ENCODE results near the gene TEX14.
"Not testable (repeated sequence)": the region's sequence is repeated elsewhere in the genome, so short reads cannot be mapped to it uniquely, and the experiment has no call there.

The TEX14 gene

DNA sequence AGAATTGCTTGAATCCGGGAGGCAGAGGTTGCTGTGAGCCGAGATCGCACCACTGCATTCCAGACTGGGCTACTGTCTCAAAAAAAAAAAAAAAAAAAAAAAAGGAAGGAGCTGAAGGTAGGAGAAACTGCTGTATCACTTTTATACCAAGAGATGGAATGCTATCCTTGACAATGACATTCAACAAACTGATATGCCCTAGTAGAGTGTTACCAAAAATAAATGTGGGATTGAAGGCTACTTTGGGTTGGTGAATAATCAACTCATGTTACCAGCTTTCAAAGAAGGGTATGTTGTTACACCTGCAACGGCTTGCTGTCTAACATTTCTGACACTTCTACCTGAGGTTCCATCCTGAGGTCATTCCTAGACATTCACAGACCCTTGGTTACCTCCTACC is 84.9 kb downstream of the TEX14 start:
- no peak for DNase-seq (ENCODE audit: low spot score)

- no peak for DNase-seq (ENCODE audit: low spot score)
Observed at GRCh38 chr17:58605986-58606385, 85.9 kb downstream of the TEX14 start.

- DNase-seq (ENCODE audit: low spot score), result peak; percentile 73
Observed at GRCh38 chr17:58605470-58605869, 86.4 kb downstream of the TEX14 start.

DNA sequence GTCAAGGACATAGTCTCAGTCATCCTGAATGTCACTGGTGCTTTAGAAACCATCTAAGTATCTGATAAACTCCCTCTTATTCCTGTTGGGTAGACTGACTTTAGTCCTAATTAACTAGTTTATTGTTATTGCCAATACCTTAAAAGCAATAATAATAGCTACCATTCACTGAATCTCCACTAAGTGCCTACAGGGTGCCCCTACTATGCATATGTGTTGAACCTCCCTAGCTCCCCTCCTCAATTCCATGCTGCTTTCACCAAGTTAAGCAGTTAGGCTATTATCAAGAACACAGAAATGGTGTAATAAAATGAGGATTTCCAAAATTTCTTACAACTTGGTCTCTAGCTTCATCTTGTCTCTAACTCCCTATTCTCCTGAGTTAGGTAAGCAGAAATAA is 89.9 kb downstream of the TEX14 start:
- no peak for DNase-seq (ENCODE audit: low spot score)

GRCh38 chr17:58597371-58597770 is 94.5 kb downstream of the TEX14 start:
- no peak for DNase-seq (ENCODE audit: low spot score)

GRCh38 chr17:58595194-58595792 is 96.6 kb downstream of the TEX14 start:
- no peak for DNase-seq (ENCODE audit: low spot score)

GRCh38 chr17:58593123-58593522 is 98.7 kb downstream of the TEX14 start:
- no peak for DNase-seq (ENCODE audit: low spot score)

- DNase-seq (ENCODE audit: low spot score), result no peak
Observed at GRCh38 chr17:58591455-58591854, 100.4 kb downstream of the TEX14 start.

GRCh38 chr17:58590377-58590776 is 101.5 kb downstream of the TEX14 start:
- no peak for DNase-seq (ENCODE audit: low spot score)

DNA sequence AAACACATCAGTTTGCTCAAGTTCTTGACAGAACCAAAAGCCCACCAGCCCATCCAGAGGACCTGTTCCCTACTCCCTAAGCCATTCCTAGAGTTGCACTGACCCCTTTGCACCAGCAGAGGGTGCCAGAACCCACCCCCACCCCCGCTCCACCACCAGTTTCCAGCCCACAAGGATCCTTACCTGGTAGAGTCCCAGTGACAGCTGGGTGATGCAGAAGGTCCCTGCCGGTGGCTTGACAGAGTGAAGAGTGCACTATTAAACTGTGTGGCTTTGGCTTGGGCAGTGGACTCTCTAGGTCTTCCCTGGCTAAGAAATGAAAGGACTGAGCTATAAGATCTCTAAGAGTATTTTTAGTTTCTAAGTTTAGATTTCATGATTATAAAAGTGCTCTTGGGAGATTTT is 104.1 kb downstream of the TEX14 start:
- peak; percentile 60 for DNase-seq (ENCODE audit: low spot score)

DNA sequence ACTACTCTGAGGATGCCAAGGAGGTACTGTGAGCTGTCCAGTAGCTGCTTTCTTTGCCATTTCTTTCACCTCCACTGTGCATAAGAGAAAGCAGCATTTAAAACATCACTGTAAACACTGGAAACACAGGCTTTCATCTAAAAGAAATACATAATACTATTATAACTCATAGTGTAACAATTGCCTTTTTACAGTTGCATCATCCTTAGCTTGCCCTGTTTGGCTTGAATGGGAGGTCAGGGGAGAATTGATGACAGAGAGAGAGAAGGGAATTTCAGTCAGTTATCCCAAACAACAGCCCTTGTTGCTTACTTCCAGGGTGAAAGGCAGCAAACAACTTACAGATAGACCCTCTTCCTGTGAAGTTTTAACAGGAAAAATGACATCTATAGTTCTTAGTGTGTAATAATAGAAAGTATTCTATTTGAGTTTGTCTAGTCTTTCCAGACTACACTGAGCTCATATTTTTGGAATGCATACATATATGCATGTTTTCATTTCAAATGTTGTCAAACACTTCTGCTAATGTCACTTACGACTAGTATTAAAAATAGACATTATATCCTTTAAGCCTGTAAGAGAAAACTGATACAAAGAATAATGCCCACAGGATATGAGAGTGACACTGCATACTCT is 105.7 kb downstream of the TEX14 start:
- DNase-seq (ENCODE audit: low spot score), result no peak

DNA sequence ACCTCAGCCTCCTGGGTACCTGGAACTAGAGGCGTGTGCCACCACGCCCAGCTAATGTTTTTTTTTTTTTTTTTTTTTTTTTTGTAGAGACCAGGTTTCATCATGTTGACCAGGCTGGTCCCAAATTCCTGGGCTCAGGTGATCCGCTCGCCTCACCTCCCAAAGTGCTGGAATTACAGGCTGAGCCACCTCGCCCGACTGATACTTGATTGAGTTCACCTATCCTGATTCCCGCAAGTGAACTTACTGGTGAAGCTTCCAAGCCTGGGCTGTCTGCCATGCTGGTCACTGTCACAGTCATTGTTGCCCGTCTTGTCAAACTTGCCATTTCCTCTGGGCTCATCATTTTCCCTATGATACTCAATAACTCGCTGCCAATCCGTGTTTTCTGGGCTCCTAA is 106.3 kb downstream of the TEX14 start:
- no peak for DNase-seq (ENCODE audit: low spot score)

- DNase-seq (ENCODE audit: low spot score), result no peak
Observed at GRCh38 chr17:58583486-58583885, 108.4 kb downstream of the TEX14 start.

DNA sequence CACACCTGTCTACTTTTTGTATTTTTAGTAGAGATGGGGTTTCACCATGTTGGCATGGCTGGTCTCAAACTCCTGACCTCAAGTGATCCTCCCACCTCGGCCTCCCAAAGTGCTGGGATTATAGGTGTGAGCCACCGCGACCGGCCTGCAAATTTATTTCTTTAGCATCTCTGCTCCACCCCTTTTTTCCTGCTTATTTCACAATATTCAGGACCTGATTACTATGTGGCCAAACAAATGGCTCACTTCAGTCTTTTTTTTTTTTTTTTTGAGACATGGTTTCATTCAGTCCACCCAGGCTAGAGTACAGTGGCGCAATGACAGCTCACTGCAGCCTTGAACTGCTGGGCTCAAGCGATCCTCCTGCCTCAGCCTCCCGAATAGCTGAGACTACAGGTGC is 109.1 kb downstream of the TEX14 start:
- DNase-seq (ENCODE audit: low spot score), result not testable (repeated sequence)

- no peak for DNase-seq (ENCODE audit: low spot score)
Observed at GRCh38 chr17:58580671-58581070, 111.2 kb downstream of the TEX14 start.

DNA sequence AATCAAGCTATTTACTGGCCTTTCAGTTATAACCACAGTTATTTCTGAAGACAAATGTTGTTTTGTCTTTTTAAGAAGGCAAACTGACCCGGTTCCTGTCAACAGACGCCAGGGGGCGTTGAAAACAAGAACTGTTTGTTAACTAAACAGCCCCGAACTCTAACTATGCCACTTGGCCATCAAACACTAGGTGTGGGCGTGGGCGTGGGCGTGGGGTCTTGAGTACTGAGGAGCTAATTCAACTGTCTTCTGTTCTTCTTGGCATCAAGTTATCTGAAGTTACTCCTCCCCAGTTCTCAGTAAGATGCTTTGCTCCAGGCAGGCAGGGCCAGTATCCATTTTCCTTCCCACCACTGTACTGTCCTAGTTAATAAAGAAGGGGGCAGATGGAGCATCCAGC is 114.1 kb downstream of the TEX14 start:
- DNase-seq (ENCODE audit: low spot score), result peak; percentile 61

DNA sequence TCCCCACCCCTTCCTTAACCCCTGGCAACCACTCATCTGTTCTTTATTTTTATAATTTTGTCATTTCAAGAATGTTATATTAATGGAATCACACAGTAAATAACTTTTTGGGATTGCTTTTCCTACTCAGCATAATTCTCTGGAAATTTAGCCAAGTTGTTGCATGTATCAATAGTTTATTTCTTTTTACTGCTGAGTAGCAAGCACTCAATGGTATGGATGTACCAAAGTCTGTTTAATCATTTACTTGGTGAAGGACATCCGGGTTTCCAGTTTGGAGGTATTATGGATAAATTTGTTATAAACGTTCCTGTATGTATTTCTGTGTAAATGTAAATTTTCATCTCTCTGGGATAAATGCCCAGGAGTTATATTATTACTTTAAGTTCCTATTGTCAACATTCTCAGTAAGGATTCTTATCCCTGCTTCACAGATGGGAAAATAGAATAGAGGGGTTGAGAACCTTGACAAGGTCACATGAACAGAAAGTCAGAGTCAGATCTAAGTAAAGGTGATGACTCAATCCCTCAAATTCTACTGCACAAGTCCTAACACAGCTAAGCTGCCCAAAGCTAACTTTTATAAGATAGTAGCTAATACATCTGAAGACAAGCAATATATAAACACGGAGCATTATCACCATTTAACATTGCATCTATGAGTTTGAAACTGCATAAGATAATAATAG is 115.0 kb downstream of the TEX14 start:
- DNase-seq (ENCODE audit: low spot score), result no peak

GRCh38 chr17:58575511-58575910 is 116.3 kb downstream of the TEX14 start:
- no peak for DNase-seq (ENCODE audit: low spot score)

- DNase-seq (ENCODE audit: low spot score), result no peak
Observed at GRCh38 chr17:58574025-58574424, 117.8 kb downstream of the TEX14 start.

DNA sequence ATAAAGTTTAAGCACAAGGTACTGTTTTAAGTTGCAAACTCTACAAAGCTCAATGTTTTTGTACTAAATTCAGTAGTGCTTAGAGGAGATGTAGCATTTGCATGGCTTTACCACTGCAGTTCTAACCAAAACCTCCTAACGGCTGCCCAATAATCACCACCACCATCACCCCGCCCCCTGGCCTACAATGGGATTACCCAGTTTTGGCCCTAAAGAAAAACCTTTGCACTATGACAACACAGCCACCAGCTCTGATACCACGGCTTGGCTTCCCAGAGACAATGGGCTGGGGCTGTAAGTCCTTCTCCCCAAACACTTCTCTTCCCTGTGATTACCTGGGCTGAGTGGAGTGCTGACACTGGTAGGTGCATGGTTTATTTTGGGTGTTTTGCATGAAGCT is 119.0 kb downstream of the TEX14 start:
- DNase-seq (ENCODE audit: low spot score), result no peak

GRCh38 chr17:58570758-58571157 is 121.1 kb downstream of the TEX14 start:
- DNase-seq (ENCODE audit: low spot score), result no peak

- no peak for DNase-seq (ENCODE audit: low spot score)
Observed at GRCh38 chr17:58569196-58569595, 122.6 kb downstream of the TEX14 start.

GRCh38 chr17:58568044-58568799 is 123.6 kb downstream of the TEX14 start:
- DNase-seq (ENCODE audit: low spot score), result no peak

Data from activated CD4-positive, alpha-beta T cell treated with anti-CD3 and anti-CD28 coated beads, Interleukin-2, Interleukin-4, amounts not matched to agents 100 ng/mL and 50 ng/mL, durations not matched to agents 16 hours and 8 hours (primary cell).